Natural killer cell (primary cell): ENCODE measurements around the gene ZNF184. TPM values are rescaled to one million over a fixed set of nuclear protein-coding genes. Genes with fewer than 3 reads are reported as not detected.

ENCODE experiments used
- ATAC-seq, 3 donors: fragments of 150-1000 bp in 2 of 3; fragments of 200-7000 bp in 1 of 3; cut with Tn5 transposase; 1 replicate in 1 of 3; 2 replicates in 2 of 3; pipeline ENCODE4 v1.10.0; 2021; ENCODE audit warnings: mild to moderate bottlenecking in 2 of 3, moderate library complexity in 2 of 3
- DNase-seq, 2 donors: peaks; one replicate each; pipeline versions ENCODE4 v3.0.0 to v3.0.0-alpha.2; 2013 to 2021; ENCODE audit warnings: mixed read lengths in 1 of 2
- H3K27ac ChIP-seq: one replicate; pipeline ENCODE4 v1.5.1; 2013; ENCODE audit warnings: mild to moderate bottlenecking, low read length
- H3K27me3 ChIP-seq: one replicate; pipeline ENCODE4 v1.6.1; 2013; ENCODE audit warnings: low read length; ENCODE audit not compliant: control insufficient read depth, insufficient read depth
- H3K36me3 ChIP-seq: one replicate; pipeline ENCODE4 v1.6.1; 2013; ENCODE audit warnings: low read length; ENCODE audit not compliant: control insufficient read depth, insufficient read depth
- H3K4me1 ChIP-seq: one replicate; pipeline ENCODE4 v1.6.1; 2013; ENCODE audit warnings: low read length; ENCODE audit not compliant: control insufficient read depth, insufficient read depth
- H3K4me3 ChIP-seq: one replicate; pipeline ENCODE4 v1.5.1; 2013; ENCODE audit warnings: low read length
- H3K9me3 ChIP-seq: one replicate; pipeline ENCODE4 v1.6.1; 2013; ENCODE audit warnings: low read length; ENCODE audit not compliant: control insufficient read depth, insufficient read depth
- H3K27ac Mint-ChIP-seq, 2 donors: one replicate each; pipeline ENCODE4 v1.8.0; 2022; ENCODE audit warnings: mild to moderate bottlenecking in 2 of 2, mixed read lengths in 2 of 2, moderate library complexity in 1 of 2
- H3K27me3 Mint-ChIP-seq, 2 donors: one replicate each; pipeline ENCODE4 v1.8.0; 2022; ENCODE audit warnings: low read depth in 2 of 2, mixed read lengths in 2 of 2
- H3K36me3 Mint-ChIP-seq: one replicate; pipeline ENCODE4 v1.8.0; 2022; ENCODE audit warnings: mixed read lengths
- H3K4me1 Mint-ChIP-seq, 2 donors: one replicate each; pipeline ENCODE4 v1.8.0; 2022; ENCODE audit warnings: mixed read lengths in 2 of 2
- H3K4me3 Mint-ChIP-seq: one replicate; pipeline ENCODE4 v1.8.0; 2022; ENCODE audit warnings: mild to moderate bottlenecking, moderate library complexity, mixed read lengths
- H3K9me3 Mint-ChIP-seq, 2 donors: one replicate each; pipeline ENCODE4 v1.8.0; 2022; ENCODE audit warnings: mixed read lengths in 2 of 2
- CTCF ChIP-seq: fragments of 200-600 bp; IDR thresholded peaks from one replicate; pipeline ENCODE4 v1.8.0; 2022; ENCODE audit warnings: antibody characterized with exemption
- WGBS: methylation state at CpG from one replicate; pipeline ENCODE4 v1.1.7; 2013; ENCODE audit warnings: missing lambda C conversion rate; ENCODE audit not compliant: insufficient coverage; 5-methylcytosine and 5-hydroxymethylcytosine counted together
- intact Hi-C: fragments of 100-400 bp; cut with micrococcal nuclease; formaldehyde crosslinking; loops from one replicate; pipeline ENCODE4 v1.14.2; 2022
- total RNA-seq, 4 donors: library from RNA; stranded (reverse); fragments of 120-200 nt in 1 of 4; gene quantifications; one replicate each; pipeline versions ENCODE4 v1.2.3 to v1.2.4, GENCODE V29; 2013 to 2022

Gene ZNF184
- total RNA-seq, 3 donors from 2014 or later (not counting 1 experiment from before 2014, with no cell fraction given) = 12.8 to 21.7 (median 16.2) TPM

GRCh38 chr6:27452496-27452897 lies 20.4 kb downstream of the ZNF184 start:
- Histone ChIP-seq H3K27me3 (no peaks in the 10 kb centered on the region), H3K4me1 (no peaks in the 10 kb centered on the region), H3K36me3 (peaks cover 58% of the 10 kb centered on the region), H3K9me3 (peaks cover 39% of the 10 kb centered on the region), H3K27ac (no peak overlapping the region), H3K4me3 (no peak overlapping the region)
- Mint-ChIP-seq H3K27me3 (no peaks in the 10 kb centered on the region), H3K9me3 (peaks cover 24 to 45% of the 10 kb centered on the region in 2 donors), H3K4me3 (no peak overlapping the region), H3K4me1 (peaks cover 0 to 4% of the 10 kb centered on the region in 2 donors), H3K27ac (no peak overlapping the region), H3K36me3 (peaks cover 86% of the 10 kb centered on the region)
- DNase-seq (no peak), ATAC-seq (no peak)
- intact Hi-C loops = no loop called here
- TF ChIP-seq CTCF = no peak
- 100% methylated on average over 1 of the region's 3 CpGs for WGBS

- H3K4me3 ChIP-seq = no peak overlapping the region
Measured at GRCh38 chr6:27451660-27452390, 21.1 kb downstream of the ZNF184 start.

GRCh38 chr6:27448456-27448855 lies 24.4 kb downstream of the ZNF184 start:
- Histone ChIP-seq H3K4me3 (no peak overlapping the region), H3K27me3 (no peaks in the 10 kb centered on the region), H3K36me3 (peaks cover 18% of the 10 kb centered on the region), H3K27ac (no peak overlapping the region), H3K4me1 (no peaks in the 10 kb centered on the region), H3K9me3 (peaks cover 41% of the 10 kb centered on the region)
- Mint-ChIP-seq H3K27me3 (no peaks in the 10 kb centered on the region), H3K4me3 (no peak overlapping the region), H3K4me1 (peaks cover 0 to 4% of the 10 kb centered on the region in 2 donors), H3K36me3 (peaks cover 55% of the 10 kb centered on the region), H3K27ac (no peak overlapping the region), H3K9me3 (peaks cover 16 to 30% of the 10 kb centered on the region in 2 donors)
- no peak for TF ChIP-seq CTCF
- no peak for DNase-seq
- intact Hi-C loops = no loop called here
- no peak for ATAC-seq
- WGBS = 96% methylated on average over 1 of the region's 1 CpG

More at GRCh38 chr6:27451660-27452390, 21.1 kb downstream of the ZNF184 start:
- ATAC-seq = no peak
- Mint-ChIP-seq H3K27ac (no peak overlapping the region), H3K36me3 (peaks cover 80% of the 10 kb centered on the region), H3K9me3 (peaks cover 24 to 45% of the 10 kb centered on the region in 2 donors), H3K27me3 (no peaks in the 10 kb centered on the region), H3K4me3 (no peak overlapping the region), H3K4me1 (peaks cover 0 to 4% of the 10 kb centered on the region in 2 donors)
- H3K36me3 ChIP-seq = peaks cover 52% of the 10 kb centered on the region
- DNase-seq = no peak
- no peaks in the 10 kb centered on the region for H3K4me1 ChIP-seq
- H3K27me3 ChIP-seq = no peaks in the 10 kb centered on the region
- WGBS = 93% methylated on average over 5 of the region's 9 CpGs
- no peak for TF ChIP-seq CTCF
- H3K9me3 ChIP-seq = peaks cover 39% of the 10 kb centered on the region
- no peak overlapping the region for H3K27ac ChIP-seq
- intact Hi-C loops = no loop called here

GRCh38 chr6:27442932-27443331 lies 30.0 kb downstream of the ZNF184 start:
- H3K4me3 Mint-ChIP-seq = no peak overlapping the region
- Histone ChIP-seq H3K4me3 (no peak overlapping the region), H3K36me3 (no peaks in the 10 kb centered on the region), H3K9me3 (peaks cover 27% of the 10 kb centered on the region), H3K27ac (no peak overlapping the region), H3K4me1 (no peaks in the 10 kb centered on the region), H3K27me3 (no peaks in the 10 kb centered on the region)
- H3K4me1 Mint-ChIP-seq = no peaks in the 10 kb centered on the region
- ATAC-seq (no peak), DNase-seq (no peak)
- H3K27ac Mint-ChIP-seq = no peak overlapping the region
- intact Hi-C loops = no loop called here
- peaks cover 17% of the 10 kb centered on the region for H3K36me3 Mint-ChIP-seq
- H3K27me3 Mint-ChIP-seq = no peaks in the 10 kb centered on the region
- 60% methylated on average over 1 of the region's 1 CpG for WGBS
- H3K9me3 Mint-ChIP-seq = peaks cover 6 to 12% of the 10 kb centered on the region in 2 donors
- no peak for TF ChIP-seq CTCF
